Astrocyte of the spinal cord (primary cell): ENCODE data around the gene TMEM117.
A peak's percentile ranks its signal among the peaks of the same experiment; 100 is the strongest.

Experiments
- DNase-seq: peaks from one replicate; pipeline ENCODE4 v3.0.0; 2011; ENCODE audit warnings: low read depth, low spot score
- H3K4me3 ChIP-seq: 2 replicates; pipeline ENCODE4 v1.5.1; 2011; ENCODE audit warnings: low read depth, mild to moderate bottlenecking, low read length, moderate library complexity
- in situ Hi-C: cut with HindIII; loops from 2 replicates; pipeline ENCODE4 v1.10.0; 2017; ENCODE audit warnings: low sequenced_read_pairs
- TF ChIP-seq, protein P1 (sequence below): IDR thresholded peaks from 2 replicates; pipeline ENCODE4 v1.5.1; 2012; ENCODE audit warnings: low read depth, mild to moderate bottlenecking, low read length, inconsistent platforms

The TMEM117 gene

GRCh38 chr12:43805860-43806736 lies 29.8 kb upstream of the TMEM117 start, which contains the start of gene TWF1:
TWF1 (minus strand) TSS chr12:43806317; CDS start chr12:43806245, 72 bp downstream.
- in situ Hi-C loops: no loop called here

GRCh38 chr12:43806737-43807072 lies 29.2 kb upstream of the TMEM117 start:
- no peak for DNase-seq
- TF ChIP-seq, protein P1, sequence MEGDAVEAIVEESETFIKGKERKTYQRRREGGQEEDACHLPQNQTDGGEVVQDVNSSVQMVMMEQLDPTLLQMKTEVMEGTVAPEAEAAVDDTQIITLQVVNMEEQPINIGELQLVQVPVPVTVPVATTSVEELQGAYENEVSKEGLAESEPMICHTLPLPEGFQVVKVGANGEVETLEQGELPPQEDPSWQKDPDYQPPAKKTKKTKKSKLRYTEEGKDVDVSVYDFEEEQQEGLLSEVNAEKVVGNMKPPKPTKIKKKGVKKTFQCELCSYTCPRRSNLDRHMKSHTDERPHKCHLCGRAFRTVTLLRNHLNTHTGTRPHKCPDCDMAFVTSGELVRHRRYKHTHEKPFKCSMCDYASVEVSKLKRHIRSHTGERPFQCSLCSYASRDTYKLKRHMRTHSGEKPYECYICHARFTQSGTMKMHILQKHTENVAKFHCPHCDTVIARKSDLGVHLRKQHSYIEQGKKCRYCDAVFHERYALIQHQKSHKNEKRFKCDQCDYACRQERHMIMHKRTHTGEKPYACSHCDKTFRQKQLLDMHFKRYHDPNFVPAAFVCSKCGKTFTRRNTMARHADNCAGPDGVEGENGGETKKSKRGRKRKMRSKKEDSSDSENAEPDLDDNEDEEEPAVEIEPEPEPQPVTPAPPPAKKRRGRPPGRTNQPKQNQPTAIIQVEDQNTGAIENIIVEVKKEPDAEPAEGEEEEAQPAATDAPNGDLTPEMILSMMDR: no peak
- H3K4me3 ChIP-seq: peak overlapping the region; percentile 88
- in situ Hi-C loops: no loop called here

More at GRCh38 chr12:43805860-43806736, 29.8 kb upstream of the TMEM117 start, which contains the start of gene TWF1:
- peak; percentile 86 for DNase-seq
- H3K4me3 ChIP-seq: peak within 1 kb of the TSS; percentile 88
- TF ChIP-seq, protein P1: peak; percentile 30

- H3K4me3 ChIP-seq: no peak overlapping the region
- DNase-seq: no peak
- in situ Hi-C loops: no loop called here
- TF ChIP-seq, protein P1: no peak
Measured at GRCh38 chr12:43807386-43807785, 28.5 kb upstream of the TMEM117 start.

DNA sequence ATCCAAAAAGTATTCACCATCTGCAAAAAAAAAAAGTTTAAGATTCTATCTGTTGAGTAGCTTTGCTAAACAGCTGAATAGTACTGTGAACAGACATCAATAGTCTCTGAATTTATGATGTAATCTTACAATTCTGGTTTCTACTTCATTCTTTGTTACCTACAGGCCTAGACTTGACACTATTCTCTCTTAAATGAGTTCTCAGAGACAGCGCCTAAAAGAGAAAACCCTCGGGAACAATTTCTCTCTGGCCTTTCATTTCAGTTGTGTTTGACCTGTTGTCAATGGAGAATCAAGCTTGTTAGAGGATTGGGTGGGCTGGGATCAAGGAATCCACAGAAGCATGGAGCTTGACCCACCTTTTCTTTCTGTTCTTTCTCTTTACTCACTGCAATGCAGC lies 23.8 kb upstream of the TMEM117 start:
- in situ Hi-C loops: no loop called here
- no peak overlapping the region for H3K4me3 ChIP-seq
- TF ChIP-seq, protein P1: no peak
- DNase-seq: no peak

GRCh38 chr12:43812926-43813325 lies 23.0 kb upstream of the TMEM117 start:
- DNase-seq: no peak
- H3K4me3 ChIP-seq: no peak overlapping the region
- in situ Hi-C loops: no loop called here
- TF ChIP-seq, protein P1: no peak

- TF ChIP-seq, protein P1: no peak
- in situ Hi-C loops: no loop called here
- no peak overlapping the region for H3K4me3 ChIP-seq
- no peak for DNase-seq
Measured at GRCh38 chr12:43815416-43815815, 20.5 kb upstream of the TMEM117 start.
